Caco-2 (cell line): Measurements from ENCODE around the gene CLASRP. TPM values are rescaled to one million over a fixed set of nuclear protein-coding genes. Genes with fewer than 3 reads are reported as not detected.

ENCODE experiments used
- BruUV-seq: library from RNA; stranded (reverse); fragments of 400-500 nt; replicated peaks from 2 replicates; lab custom pipeline; 2021; lab: Mats Ljungman, UMichigan
- CTCF ChIA-PET: fragments of 300-600 bp; sonication (Branson Sonifier 250); formaldehyde crosslinking; loops from one replicate; lab custom pipeline; 2022; ENCODE audit warnings: antibody characterized with exemption; lab: Charles Lee
- POLR2A ChIA-PET: fragments of 300-600 bp; sonication (Branson Sonifier 250); formaldehyde crosslinking; loops from one replicate; lab custom pipeline; 2022; ENCODE audit warnings: antibody characterized with exemption; lab: Charles Lee
- DNase-seq, 2 experiments: peaks; one replicate each; pipeline versions ENCODE4 v3.0.0 to v3.0.0-alpha.2; 2020 to 2022
- H3K27me3 ChIP-seq: replicated peaks from 2 replicates; pipeline ENCODE4 v1.6.0; 2011; ENCODE audit warnings: low read length; ENCODE audit not compliant: control insufficient read depth, insufficient read depth
- H3K36me3 ChIP-seq: 2 replicates; pipeline ENCODE4 v1.5.1; 2011; ENCODE audit warnings: low read length; ENCODE audit not compliant: control insufficient read depth, insufficient read depth
- H3K4me1 ChIP-seq: fragments of 250-450 bp; sonication (Bioruptor Pico); 2 replicates; pipeline ENCODE4 v1.5.1; 2020; ENCODE audit warnings: mild to moderate bottlenecking
- H3K4me3 ChIP-seq: 2 replicates; pipeline ENCODE4 v1.5.1; 2011; ENCODE audit warnings: low read depth, mild to moderate bottlenecking, control low read depth, low read length
- H3K9me3 ChIP-seq: fragments of 250-450 bp; sonication (Bioruptor Pico); 2 replicates; pipeline ENCODE4 v1.5.1; 2020; ENCODE audit warnings: mild to moderate bottlenecking, moderate library complexity
- H3K27ac Mint-ChIP-seq: one replicate; pipeline ENCODE4 v1.8.0; 2022; ENCODE audit warnings: mixed read lengths; ENCODE audit not compliant: unreplicated experiment
- H3K27me3 Mint-ChIP-seq: one replicate; pipeline ENCODE4 v1.8.0; 2022; ENCODE audit warnings: mixed read lengths; ENCODE audit not compliant: insufficient read depth, unreplicated experiment
- H3K36me3 Mint-ChIP-seq: one replicate; pipeline ENCODE4 v1.8.0; 2022; ENCODE audit warnings: mild to moderate bottlenecking, mixed read lengths; ENCODE audit not compliant: insufficient read depth, unreplicated experiment
- H3K4me1 Mint-ChIP-seq: one replicate; pipeline ENCODE4 v1.8.0; 2022; ENCODE audit warnings: low read depth, mixed read lengths; ENCODE audit not compliant: unreplicated experiment
- H3K4me3 Mint-ChIP-seq: one replicate; pipeline ENCODE4 v1.8.0; 2022; ENCODE audit warnings: mild to moderate bottlenecking, moderate library complexity, mixed read lengths; ENCODE audit not compliant: unreplicated experiment
- H3K9me3 Mint-ChIP-seq: one replicate; pipeline ENCODE4 v1.8.0; 2022; ENCODE audit warnings: mixed read lengths; ENCODE audit not compliant: unreplicated experiment
- intact Hi-C: fragments of 100-400 bp; cut with micrococcal nuclease; formaldehyde crosslinking; loops from one replicate; pipeline ENCODE4 v1.10.0; 2022; ENCODE audit not compliant: unreplicated experiment
- total RNA-seq: library from RNA; stranded (reverse); gene quantifications from 2 replicates; pipeline ENCODE4 v1.2.3, GENCODE V29; 2022
- TF ChIP-seq, protein P1 (sequence below), 2 experiments: fragments of 200-600 bp in 1 of 2; IDR thresholded peaks; 1 replicate in 1 of 2; 2 replicates in 1 of 2; pipeline versions ENCODE4 v1.5.1 to v1.8.0; 2011 to 2022; ENCODE audit warnings: antibody characterized with exemption in 1 of 2, control low read depth in 1 of 2, inconsistent platforms in 1 of 2, low read depth in 1 of 2, low read length in 1 of 2, mild to moderate bottlenecking in 1 of 2, moderate library complexity in 1 of 2; ENCODE audit not compliant: insufficient read depth in 1 of 2, severe bottlenecking in 1 of 2, unreplicated experiment in 1 of 2

CLASRP gene
- total RNA-seq, 1 experiment from 2014 or later = 104 TPM

DNA sequence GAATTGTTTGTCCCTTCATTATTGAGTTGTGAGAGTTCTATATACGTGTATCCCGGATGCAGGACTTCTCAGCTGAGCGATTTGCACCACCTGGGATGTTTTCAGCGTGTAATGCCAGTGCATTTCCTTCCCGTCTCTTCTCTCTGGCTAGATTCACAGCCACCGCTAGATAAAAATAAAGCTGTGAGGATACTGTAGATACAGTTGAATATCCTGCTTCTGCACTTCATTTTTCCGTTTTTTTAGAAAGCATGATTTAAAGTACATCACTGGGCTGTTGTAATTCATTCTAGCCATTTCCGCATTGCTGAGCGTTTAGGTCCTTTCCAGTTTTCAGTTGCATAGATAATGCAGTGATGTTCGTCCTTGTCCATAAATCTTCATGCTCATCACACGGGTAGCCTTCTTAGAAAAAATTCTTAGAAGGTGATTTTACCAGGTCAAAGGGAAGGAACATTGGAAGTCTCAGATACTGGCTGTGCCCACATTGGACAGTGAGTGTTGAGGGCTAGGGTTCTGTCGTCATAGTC lies 68.8 kb downstream of the CLASRP start:
- BruUV-seq = no TSS peak
- H3K4me1 ChIP-seq = peaks cover 27% of the 10 kb centered on the region
- ChIA-PET POLR2A (no interaction called here), CTCF (no interaction called here)
- Mint-ChIP-seq H3K36me3 (peaks cover 9% of the 10 kb centered on the region), H3K4me3 (no peak overlapping the region), H3K27ac (no peak overlapping the region), H3K9me3 (no peaks in the 10 kb centered on the region), H3K27me3 (no peaks in the 10 kb centered on the region), H3K4me1 (peaks cover 22% of the 10 kb centered on the region)
- intact Hi-C loops = no loop called here
- no peaks in the 10 kb centered on the region for H3K36me3 ChIP-seq
- H3K9me3 ChIP-seq = no peaks in the 10 kb centered on the region
- TF ChIP-seq, protein P1, sequence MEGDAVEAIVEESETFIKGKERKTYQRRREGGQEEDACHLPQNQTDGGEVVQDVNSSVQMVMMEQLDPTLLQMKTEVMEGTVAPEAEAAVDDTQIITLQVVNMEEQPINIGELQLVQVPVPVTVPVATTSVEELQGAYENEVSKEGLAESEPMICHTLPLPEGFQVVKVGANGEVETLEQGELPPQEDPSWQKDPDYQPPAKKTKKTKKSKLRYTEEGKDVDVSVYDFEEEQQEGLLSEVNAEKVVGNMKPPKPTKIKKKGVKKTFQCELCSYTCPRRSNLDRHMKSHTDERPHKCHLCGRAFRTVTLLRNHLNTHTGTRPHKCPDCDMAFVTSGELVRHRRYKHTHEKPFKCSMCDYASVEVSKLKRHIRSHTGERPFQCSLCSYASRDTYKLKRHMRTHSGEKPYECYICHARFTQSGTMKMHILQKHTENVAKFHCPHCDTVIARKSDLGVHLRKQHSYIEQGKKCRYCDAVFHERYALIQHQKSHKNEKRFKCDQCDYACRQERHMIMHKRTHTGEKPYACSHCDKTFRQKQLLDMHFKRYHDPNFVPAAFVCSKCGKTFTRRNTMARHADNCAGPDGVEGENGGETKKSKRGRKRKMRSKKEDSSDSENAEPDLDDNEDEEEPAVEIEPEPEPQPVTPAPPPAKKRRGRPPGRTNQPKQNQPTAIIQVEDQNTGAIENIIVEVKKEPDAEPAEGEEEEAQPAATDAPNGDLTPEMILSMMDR (IDR thresholded peaks at IDR 0.05; ENCODE audit: insufficient read depth in 1 of 2, low read depth in 1 of 2, low read length in 1 of 2, severe bottlenecking in 1 of 2, unreplicated experiment in 1 of 2) = no peak
- no peak overlapping the region for H3K4me3 ChIP-seq
- no peak for DNase-seq
- no peaks in the 10 kb centered on the region for H3K27me3 ChIP-seq

DNA sequence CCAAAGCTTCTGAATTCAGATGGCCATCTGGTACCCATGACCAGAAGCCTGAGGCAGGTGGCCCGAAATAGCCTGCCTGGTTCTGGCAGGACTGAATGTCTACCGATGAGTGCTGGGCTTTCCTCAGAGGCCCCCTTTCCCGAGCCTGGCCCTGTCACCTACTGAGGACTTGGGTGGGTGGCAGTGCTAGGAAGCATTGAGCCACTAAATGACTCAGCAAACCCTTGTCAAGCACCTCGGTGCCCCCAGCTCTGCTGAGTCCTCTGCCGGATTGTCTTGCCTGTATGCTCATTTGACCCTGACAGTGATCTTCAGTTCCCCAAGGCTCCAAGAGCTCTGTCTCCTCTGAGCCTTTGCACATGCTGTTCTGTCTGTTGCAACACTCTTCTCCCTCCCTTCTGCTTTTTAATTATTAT lies 72.0 kb downstream of the CLASRP start:
- no peak for DNase-seq
- H3K27ac Mint-ChIP-seq = no peak overlapping the region

DNA sequence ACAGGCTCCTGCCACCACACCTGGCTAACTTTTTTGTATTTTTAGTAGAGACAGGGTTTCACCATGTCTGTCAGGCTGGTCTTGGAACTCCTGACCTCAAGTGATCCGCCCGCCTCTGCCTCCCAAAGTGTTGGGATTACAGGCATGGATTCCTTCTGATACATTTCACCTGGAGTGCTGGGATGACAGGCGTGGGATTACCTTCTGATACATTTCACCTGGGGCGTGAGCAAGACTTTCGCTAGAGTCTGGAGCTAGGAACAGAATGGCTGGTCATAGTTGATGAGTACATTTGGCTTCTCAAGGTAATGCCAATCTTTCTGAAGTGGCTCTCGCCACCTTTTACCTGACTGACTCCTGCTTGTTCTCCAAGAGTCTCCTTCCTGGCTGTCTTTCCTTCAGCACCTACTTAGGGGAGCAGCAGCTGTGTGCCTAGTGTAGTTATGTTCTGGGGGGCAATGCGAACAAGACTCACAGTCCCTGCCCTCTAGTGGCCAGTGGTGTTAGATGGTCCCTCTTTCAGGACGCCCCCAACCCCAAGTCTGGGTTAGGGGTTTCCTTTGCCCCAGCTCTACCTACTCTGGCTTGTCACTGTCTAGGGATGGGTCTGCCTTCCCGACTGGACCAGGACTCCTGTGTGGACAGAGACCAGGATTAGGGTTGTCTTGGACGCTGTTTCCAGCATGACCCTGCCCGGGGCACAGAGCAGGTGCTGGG lies 73.4 kb downstream of the CLASRP start:
- Mint-ChIP-seq H3K27me3 (no peaks in the 10 kb centered on the region), H3K4me3 (no peak overlapping the region), H3K9me3 (no peaks in the 10 kb centered on the region), H3K36me3 (peaks cover 14% of the 10 kb centered on the region), H3K4me1 (peaks cover 20% of the 10 kb centered on the region), H3K27ac (peak overlapping the region; percentile 55)
- no peaks in the 10 kb centered on the region for H3K9me3 ChIP-seq
- no peak overlapping the region for H3K4me3 ChIP-seq
- no peak for DNase-seq
- CTCF ChIA-PET = interaction anchor here (1.0 kb wide), 1 partner anchor 53 kb away, joined by 3 read pairs; no protein-coding TSS in a partner anchor
- BruUV-seq = no TSS peak
- TF ChIP-seq, protein P1 (IDR thresholded peaks at IDR 0.05; ENCODE audit: insufficient read depth in 1 of 2, low read depth in 1 of 2, low read length in 1 of 2, severe bottlenecking in 1 of 2, unreplicated experiment in 1 of 2) = peak in 1 of 2 experiments; percentile 32
- no peaks in the 10 kb centered on the region for H3K27me3 ChIP-seq
- H3K36me3 ChIP-seq = no peaks in the 10 kb centered on the region
- intact Hi-C loops = no loop called here
- POLR2A ChIA-PET = no interaction called here
- peaks cover 24% of the 10 kb centered on the region for H3K4me1 ChIP-seq

More for the DNA sequence above, 72.0 kb downstream of the CLASRP start:
- peaks cover 9% of the 10 kb centered on the region for H3K36me3 Mint-ChIP-seq
- ChIA-PET CTCF (no interaction called here), POLR2A (interaction anchor here (0.5 kb wide), 1 partner anchor 104 kb away, joined by 4 read pairs; no protein-coding TSS in a partner anchor)
- Histone ChIP-seq H3K36me3 (no peaks in the 10 kb centered on the region), H3K27me3 (no peaks in the 10 kb centered on the region), H3K9me3 (no peaks in the 10 kb centered on the region), H3K4me3 (no peak overlapping the region), H3K4me1 (peaks cover 24% of the 10 kb centered on the region)
- H3K4me1 Mint-ChIP-seq = peaks cover 20% of the 10 kb centered on the region
- TF ChIP-seq, protein P1 (IDR thresholded peaks at IDR 0.05; ENCODE audit: insufficient read depth in 1 of 2, low read depth in 1 of 2, low read length in 1 of 2, severe bottlenecking in 1 of 2, unreplicated experiment in 1 of 2) = no peak
- H3K4me3 Mint-ChIP-seq = no peak overlapping the region
- H3K9me3 Mint-ChIP-seq = no peaks in the 10 kb centered on the region
- no peaks in the 10 kb centered on the region for H3K27me3 Mint-ChIP-seq
- no TSS peak for BruUV-seq
- intact Hi-C loops = loop anchor here (2.0 kb wide), 1 partner anchor 14 kb away; no protein-coding TSS in a partner anchor
